Measurements from ENCODE around the gene ZNF587.
"Not testable (repeated sequence)": the region's sequence is repeated elsewhere in the genome, so short reads cannot be mapped to it uniquely, and the experiment has no call there.

GRCh38 chr19:57854117-57854516 lies 4.5 kb downstream of the ZNF587 start:
- TF ChIP-seq EP300 (IDR thresholded peaks at IDR 0.05; ENCODE audit: low read depth); CTCF (IDR thresholded peaks at IDR 0.05): not testable (repeated sequence)
